Measurements from ENCODE around the gene FOXK1.

The FOXK1 gene

GRCh38 chr7:4665661-4666060, 16.4 kb upstream of the FOXK1 start (continued):
- TF ChIP-seq, protein P1, sequence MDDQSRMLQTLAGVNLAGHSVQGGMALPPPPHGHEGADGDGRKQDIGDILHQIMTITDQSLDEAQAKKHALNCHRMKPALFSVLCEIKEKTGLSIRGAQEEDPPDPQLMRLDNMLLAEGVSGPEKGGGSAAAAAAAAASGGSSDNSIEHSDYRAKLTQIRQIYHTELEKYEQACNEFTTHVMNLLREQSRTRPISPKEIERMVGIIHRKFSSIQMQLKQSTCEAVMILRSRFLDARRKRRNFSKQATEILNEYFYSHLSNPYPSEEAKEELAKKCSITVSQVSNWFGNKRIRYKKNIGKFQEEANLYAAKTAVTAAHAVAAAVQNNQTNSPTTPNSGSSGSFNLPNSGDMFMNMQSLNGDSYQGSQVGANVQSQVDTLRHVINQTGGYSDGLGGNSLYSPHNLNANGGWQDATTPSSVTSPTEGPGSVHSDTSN (CRISPR knock-in tag; IDR thresholded peaks at IDR 0.05) = no peak

DNA sequence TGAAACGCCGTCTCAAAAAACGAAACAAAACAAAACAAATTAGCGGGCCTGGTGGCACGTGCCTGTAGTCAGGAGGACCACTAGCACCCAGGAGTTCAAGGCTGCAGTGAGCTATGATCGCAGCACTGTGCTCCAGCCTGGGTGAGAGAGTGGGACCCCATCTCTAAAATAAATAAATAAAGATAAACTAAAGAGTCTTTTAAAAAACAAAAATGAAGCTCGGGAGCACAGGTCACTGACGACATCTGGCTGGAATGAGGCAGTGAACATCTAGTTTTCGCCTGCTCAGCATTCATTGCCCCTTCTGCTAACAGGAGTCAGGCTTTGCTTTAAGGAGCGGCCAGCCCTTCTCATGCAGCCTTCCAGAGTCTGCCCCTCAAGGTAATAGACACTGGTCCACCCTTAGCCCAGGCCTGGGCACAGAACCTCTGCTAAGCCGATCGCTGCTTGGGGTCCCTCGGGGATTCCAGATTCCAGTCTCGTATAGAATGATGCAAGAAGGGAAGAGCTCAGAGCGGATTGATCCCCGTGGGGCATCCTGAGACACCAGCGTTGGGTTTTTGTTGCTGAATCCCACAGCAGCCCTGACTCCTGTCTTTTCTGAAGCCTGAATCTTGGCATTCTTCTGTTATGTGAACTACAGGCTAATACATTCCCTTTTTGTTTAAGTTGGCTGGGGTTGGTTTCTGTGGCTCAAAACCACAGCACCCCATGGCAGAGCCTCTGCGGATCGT, 14.2 kb upstream of the FOXK1 start:
- TF ChIP-seq ZNF2 (tag by site-specific recombination; IDR thresholded peaks at IDR 0.05) = no peak
- TF ChIP-seq ZBTB17 (tag by site-specific recombination; IDR thresholded peaks at IDR 0.05) = peak; percentile 75
- TF ChIP-seq ZNF561 (tag by site-specific recombination; IDR thresholded peaks at IDR 0.05; ENCODE audit: borderline replicate concordance) = no peak
- TF ChIP-seq ZNF488 (tag by site-specific recombination; IDR thresholded peaks at IDR 0.05) = no peak
- TF ChIP-seq EGR2 (tag by site-specific recombination; IDR thresholded peaks at IDR 0.05; ENCODE audit: low read depth) = no peak
- no peak for TF ChIP-seq ZBTB48 (tag by site-specific recombination; IDR thresholded peaks at IDR 0.05)
- H3K4me1 ChIP-seq (ENCODE audit: control insufficient read depth, insufficient read depth, low read length) = no peaks in the 10 kb centered on the region
- ChIA-PET CTCF (interaction anchor here (0.7 kb wide), 1 partner anchor 1366 kb away, joined by 3 read pairs; no protein-coding TSS in a partner anchor), POLR2A (no interaction called here)
- no peak overlapping the region for H3K27ac ChIP-seq (ENCODE audit: extremely low read depth, low read depth, low read length)
- H3K4me3 ChIP-seq (ENCODE audit: low read depth, low read length) = no peak overlapping the region
- no peaks in the 10 kb centered on the region for H3K9me3 ChIP-seq (ENCODE audit: control insufficient read depth, insufficient read depth, low read depth, low read length)
- no peaks in the 10 kb centered on the region for H3K36me3 ChIP-seq (ENCODE audit: control insufficient read depth in 2 of 2, insufficient read depth in 1 of 2, low read length in 2 of 2)

GRCh38 chr7:4668510-4668847, 13.6 kb upstream of the FOXK1 start:
- Histone ChIP-seq H3K27ac (ENCODE audit: extremely low read depth, low read depth, low read length) (no peak overlapping the region), H3K9me3 (ENCODE audit: control insufficient read depth, insufficient read depth, low read depth, low read length) (no peaks in the 10 kb centered on the region), H3K4me1 (ENCODE audit: control insufficient read depth, insufficient read depth, low read length) (no peaks in the 10 kb centered on the region), H3K4me3 (ENCODE audit: low read depth, low read length) (no peak overlapping the region), H3K36me3 (ENCODE audit: control insufficient read depth in 2 of 2, insufficient read depth in 1 of 2, low read length in 2 of 2) (no peaks in the 10 kb centered on the region)
- no peak for TF ChIP-seq ZNF132 (tag by site-specific recombination; IDR thresholded peaks at IDR 0.05; ENCODE audit: borderline replicate concordance)
- CTCF ChIA-PET = interaction anchor here (0.7 kb wide), 1 partner anchor 1366 kb away, joined by 3 read pairs; no protein-coding TSS in a partner anchor
- POLR2A ChIA-PET = no interaction called here

- H3K4me1 ChIP-seq (ENCODE audit: control insufficient read depth, insufficient read depth, low read length) = no peaks in the 10 kb centered on the region
- TF ChIP-seq GLIS2 (tag by site-specific recombination; IDR thresholded peaks at IDR 0.05) = no peak
- no peak for TF ChIP-seq ZNF514 (tag by site-specific recombination; IDR thresholded peaks at IDR 0.05)
- no peak for TF ChIP-seq ZNF114 (tag by site-specific recombination; IDR thresholded peaks at IDR 0.05)
- TF ChIP-seq ZNF221 (tag by site-specific recombination; IDR thresholded peaks at IDR 0.05; ENCODE audit: borderline replicate concordance) = no peak
- no peak for TF ChIP-seq SETDB1 (IDR thresholded peaks at IDR 0.05; ENCODE audit: insufficient read length, low read length)
- TF ChIP-seq ZNF248 (tag by site-specific recombination; IDR thresholded peaks at IDR 0.05) = no peak
- TF ChIP-seq ZNF146 (tag by site-specific recombination; IDR thresholded peaks at IDR 0.05) = no peak
- TF ChIP-seq ZNF26 (tag by site-specific recombination; IDR thresholded peaks at IDR 0.05) = no peak
- TF ChIP-seq ZNF639 (tag by site-specific recombination; IDR thresholded peaks at IDR 0.05) = no peak
- no peak for TF ChIP-seq ZNF335 (tag by site-specific recombination; conservative IDR thresholded peaks at IDR 0.05)
- TF ChIP-seq, protein P2, sequence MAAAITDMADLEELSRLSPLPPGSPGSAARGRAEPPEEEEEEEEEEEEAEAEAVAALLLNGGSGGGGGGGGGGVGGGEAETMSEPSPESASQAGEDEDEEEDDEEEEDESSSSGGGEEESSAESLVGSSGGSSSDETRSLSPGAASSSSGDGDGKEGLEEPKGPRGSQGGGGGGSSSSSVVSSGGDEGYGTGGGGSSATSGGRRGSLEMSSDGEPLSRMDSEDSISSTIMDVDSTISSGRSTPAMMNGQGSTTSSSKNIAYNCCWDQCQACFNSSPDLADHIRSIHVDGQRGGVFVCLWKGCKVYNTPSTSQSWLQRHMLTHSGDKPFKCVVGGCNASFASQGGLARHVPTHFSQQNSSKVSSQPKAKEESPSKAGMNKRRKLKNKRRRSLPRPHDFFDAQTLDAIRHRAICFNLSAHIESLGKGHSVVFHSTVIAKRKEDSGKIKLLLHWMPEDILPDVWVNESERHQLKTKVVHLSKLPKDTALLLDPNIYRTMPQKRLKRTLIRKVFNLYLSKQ (tag by site-specific recombination; IDR thresholded peaks at IDR 0.05; ENCODE audit: borderline replicate concordance) = no peak
- CTCF ChIA-PET = no interaction called here
- no peak overlapping the region for H3K4me3 ChIP-seq (ENCODE audit: low read depth, low read length)
- POLR2A ChIA-PET = no interaction called here
- H3K36me3 ChIP-seq (ENCODE audit: control insufficient read depth in 2 of 2, insufficient read depth in 1 of 2, low read length in 2 of 2) = no peaks in the 10 kb centered on the region
- no peak overlapping the region for H3K27ac ChIP-seq (ENCODE audit: extremely low read depth, low read depth, low read length)
- H3K9me3 ChIP-seq (ENCODE audit: control insufficient read depth, insufficient read depth, low read depth, low read length) = no peaks in the 10 kb centered on the region
These were observed 11.3 kb upstream of the FOXK1 start for GRCh38 chr7:4670791-4671190.
